ENCODE data around the gene TMEM19. TPM values are rescaled to one million over a fixed set of nuclear protein-coding genes. Genes with fewer than 3 reads are reported as not detected.

Gene TMEM19
- total RNA-seq, 2 donors from 2014 or later = 19.5 to 20.5 TPM

DNA sequence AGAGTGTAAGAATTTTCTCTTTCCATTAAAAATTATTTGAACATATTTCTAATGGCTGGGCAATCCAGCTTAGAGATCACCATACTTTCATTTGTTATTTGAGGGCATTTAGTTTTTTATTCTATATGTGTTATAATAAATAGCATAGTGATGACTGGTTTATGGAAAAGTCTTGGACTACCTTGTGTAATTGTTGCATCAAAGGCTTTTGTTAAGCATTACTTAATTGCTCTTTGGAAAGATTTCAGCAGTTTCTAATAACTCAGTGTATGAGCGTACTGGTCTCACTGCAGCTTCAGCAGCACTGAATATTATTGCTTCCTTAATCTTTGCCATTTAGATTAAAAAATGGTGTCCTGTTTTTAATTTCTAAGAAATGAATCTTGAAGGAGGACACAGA, 22.8 kb downstream of the TMEM19 start:
- Histone ChIP-seq H3K9me3 (peaks cover 0 to 5% of the 10 kb centered on the region in 2 donors), H3K36me3 (no peaks in the 10 kb centered on the region), H3K4me3 (no peak overlapping the region), H3K27ac (no peak overlapping the region), H3K27me3 (no peaks in the 10 kb centered on the region), H3K4me1 (no peaks in the 10 kb centered on the region)
- no peak for TF ChIP-seq CTCF (IDR thresholded peaks at IDR 0.05)
- DNase-seq (ENCODE audit: low spot score) = no peak

DNA sequence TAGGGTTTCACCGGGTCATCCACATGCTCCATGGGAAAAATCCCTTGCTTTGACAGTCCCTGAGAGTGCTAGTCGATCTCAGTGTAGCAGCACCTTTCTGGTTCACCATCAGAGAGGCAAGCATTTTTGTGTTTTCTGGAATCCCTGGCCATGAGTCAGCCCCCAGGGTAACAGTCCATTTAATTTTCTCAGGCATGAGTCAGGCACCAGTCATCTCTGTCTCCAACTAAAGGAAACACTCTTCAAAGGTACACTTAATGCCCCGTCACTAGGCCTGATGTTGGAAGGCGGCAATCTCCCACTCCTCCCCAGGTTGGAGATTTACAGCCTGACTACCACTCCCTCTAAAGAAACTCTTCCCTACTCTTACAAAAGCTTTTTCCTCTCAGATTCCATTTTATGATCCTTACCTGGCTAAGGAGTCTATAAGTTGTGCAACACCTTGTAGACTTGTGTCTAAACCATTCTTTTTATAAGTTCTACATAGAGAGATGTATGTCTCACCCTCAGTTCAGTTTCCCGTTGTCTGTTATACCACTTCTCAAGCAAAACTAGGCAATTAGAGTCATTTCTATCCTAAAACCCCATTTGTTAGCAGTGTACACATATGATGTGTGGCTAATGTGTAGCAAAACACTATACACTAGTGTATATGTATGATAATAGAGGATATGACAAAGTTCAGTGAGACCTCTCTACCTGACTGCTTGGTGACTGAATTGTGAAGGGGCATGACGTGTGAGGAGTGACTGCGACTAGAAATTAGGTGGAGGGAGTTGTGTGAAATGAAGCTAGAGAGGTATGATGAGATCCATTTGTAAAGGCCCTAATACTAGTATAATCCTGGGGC, 24.6 kb downstream of the TMEM19 start:
- no peak for DNase-seq (ENCODE audit: low spot score)
- Histone ChIP-seq H3K27me3 (no peaks in the 10 kb centered on the region), H3K9me3 (peaks cover 0 to 5% of the 10 kb centered on the region in 2 donors), H3K27ac (no peak overlapping the region), H3K4me3 (no peak overlapping the region), H3K36me3 (no peaks in the 10 kb centered on the region), H3K4me1 (no peaks in the 10 kb centered on the region)
- no peak for TF ChIP-seq CTCF (IDR thresholded peaks at IDR 0.05)

DNA sequence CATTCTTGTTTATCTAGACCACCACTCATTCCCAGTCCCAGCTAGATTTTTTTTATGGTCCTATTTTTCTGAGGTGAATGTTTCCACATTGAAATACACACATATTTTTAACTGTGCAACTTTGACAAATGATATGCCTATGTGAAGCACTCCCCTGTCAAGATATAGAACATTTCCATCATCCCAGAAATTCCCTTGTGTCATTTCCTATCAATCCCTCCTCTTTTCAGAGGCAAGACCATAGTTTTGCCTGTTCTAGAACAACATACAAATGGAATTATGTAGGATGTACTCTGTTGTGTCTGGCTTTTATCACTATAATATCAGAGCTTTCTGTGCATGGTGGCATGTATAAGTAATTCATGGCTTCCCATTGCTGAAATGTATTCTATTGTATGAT, 32.7 kb downstream of the TMEM19 start:
- no peak for DNase-seq (ENCODE audit: low spot score)
- Histone ChIP-seq H3K27ac (no peak overlapping the region), H3K4me3 (no peak overlapping the region), H3K27me3 (no peaks in the 10 kb centered on the region), H3K36me3 (no peaks in the 10 kb centered on the region), H3K4me1 (no peaks in the 10 kb centered on the region), H3K9me3 (peaks cover 0 to under 1% of the 10 kb centered on the region in 2 donors)
- TF ChIP-seq CTCF (IDR thresholded peaks at IDR 0.05) = no peak

DNA sequence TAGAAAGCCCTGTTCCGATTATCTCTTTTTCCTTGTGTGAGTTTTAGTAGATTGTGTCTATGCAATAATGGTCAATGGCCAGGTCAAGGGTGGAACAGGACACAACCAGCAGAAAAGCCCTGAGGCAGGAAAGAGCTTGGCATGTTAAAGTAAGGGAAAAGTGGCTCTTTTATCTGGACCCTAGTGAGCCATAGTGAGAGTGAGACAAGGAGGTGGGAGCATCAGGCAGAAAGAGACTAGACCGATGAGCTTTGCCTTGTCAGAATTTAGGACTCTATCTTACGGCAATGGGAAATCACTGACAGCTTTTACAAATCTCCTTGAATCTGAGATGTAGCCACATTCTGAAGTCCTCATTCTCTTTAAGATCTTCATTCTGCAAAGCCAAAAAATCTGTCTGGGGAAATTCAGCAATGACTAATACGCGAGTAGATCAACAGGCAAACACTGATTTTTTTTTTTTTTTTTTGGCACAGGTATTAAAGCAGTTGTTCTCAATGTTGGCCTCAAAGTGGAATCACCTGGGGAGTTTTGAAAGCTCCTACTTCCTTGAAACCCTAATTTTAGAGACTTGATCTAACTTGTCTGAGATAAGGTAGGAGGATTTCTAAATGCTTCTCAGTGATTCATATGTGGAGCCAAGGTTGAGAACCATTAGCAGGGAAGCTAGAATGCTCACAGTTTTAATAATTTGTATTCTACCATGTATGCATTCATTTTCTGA, 33.9 kb downstream of the TMEM19 start:
- Histone ChIP-seq H3K9me3 (no peaks in the 10 kb centered on the region), H3K27ac (no peak overlapping the region), H3K4me3 (no peak overlapping the region), H3K4me1 (no peaks in the 10 kb centered on the region), H3K36me3 (no peaks in the 10 kb centered on the region), H3K27me3 (no peaks in the 10 kb centered on the region)
- no peak for DNase-seq (ENCODE audit: low spot score)
- TF ChIP-seq CTCF (IDR thresholded peaks at IDR 0.05) = no peak

DNA sequence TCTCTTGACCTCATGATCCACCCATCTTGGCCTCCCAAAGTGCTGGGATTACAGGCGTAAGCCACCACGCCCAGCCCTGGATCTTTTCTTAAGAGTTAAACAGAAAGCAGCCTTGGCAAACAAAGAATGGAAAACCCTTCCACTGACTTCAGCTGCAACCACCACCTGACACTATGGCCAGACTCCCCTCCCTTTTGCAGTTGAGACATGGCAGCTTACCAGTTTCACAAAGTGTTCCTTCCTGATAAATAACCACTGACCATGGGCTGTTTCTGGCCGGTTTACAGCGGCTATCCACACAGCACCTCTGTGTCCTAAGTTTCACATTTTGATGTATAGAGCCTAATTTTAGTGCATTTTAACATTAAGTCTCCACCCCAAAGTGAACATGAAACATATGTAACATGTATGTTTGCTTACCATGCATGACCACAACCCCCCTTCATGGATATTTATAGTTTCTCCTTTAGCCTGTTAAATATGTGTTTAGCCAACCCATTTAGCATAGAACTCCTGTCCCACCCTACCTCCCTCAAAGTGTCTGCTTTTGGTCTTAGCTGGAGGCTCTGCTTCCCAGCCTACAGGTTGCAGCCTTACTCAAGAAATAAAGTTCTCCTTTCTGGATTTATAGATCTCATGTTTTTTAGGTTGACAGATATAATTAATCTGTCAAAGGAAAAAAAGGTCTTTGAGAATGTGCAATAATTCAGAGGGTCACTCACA, 36.1 kb downstream of the TMEM19 start:
- DNase-seq (ENCODE audit: low spot score) = no peak
- H3K27ac ChIP-seq = no peak overlapping the region
- no peaks in the 10 kb centered on the region for H3K36me3 ChIP-seq
- no peak overlapping the region for H3K4me3 ChIP-seq
- no peaks in the 10 kb centered on the region for H3K27me3 ChIP-seq
- no peak for TF ChIP-seq CTCF (IDR thresholded peaks at IDR 0.05)
- no peaks in the 10 kb centered on the region for H3K9me3 ChIP-seq
- no peaks in the 10 kb centered on the region for H3K4me1 ChIP-seq
